ENCODE results near the gene RSPRY1. TPM values are rescaled to one million over a fixed set of nuclear protein-coding genes. Genes with fewer than 3 reads are reported as not detected.
A peak's percentile ranks its signal among the peaks of the same experiment; 100 is the strongest.

Gene RSPRY1
- total RNA-seq, 1 donor from 2014 or later: 14.0 TPM

GRCh38 chr16:57178793-57179212 lies 7.3 kb upstream of the RSPRY1 start:
- Histone ChIP-seq H3K36me3 (no peaks in the 10 kb centered on the region), H3K4me1 (peaks cover 24% of the 10 kb centered on the region), H3K9me3 (replicated peaks) (no peaks in the 10 kb centered on the region), H3K27ac (replicated peaks) (peak overlapping the region; percentile 7), H3K4me3 (no peak overlapping the region), H3K27me3 (ENCODE audit: low read depth) (no peaks in the 10 kb centered on the region)
- DNase-seq: no peak
- intact Hi-C loops (cut with micrococcal nuclease): no loop called here
- no peak for TF ChIP-seq CTCF (IDR thresholded peaks at IDR 0.05; ENCODE audit: borderline replicate concordance)

- TF ChIP-seq CTCF (IDR thresholded peaks at IDR 0.05; ENCODE audit: borderline replicate concordance): no peak
- H3K27me3 ChIP-seq (ENCODE audit: low read depth): no peaks in the 10 kb centered on the region
- no peak for DNase-seq
- H3K27ac ChIP-seq (replicated peaks): no peak overlapping the region
- no peaks in the 10 kb centered on the region for H3K9me3 ChIP-seq (replicated peaks)
- H3K4me1 ChIP-seq: peaks cover 30% of the 10 kb centered on the region
- H3K4me3 ChIP-seq: no peak overlapping the region
- no peaks in the 10 kb centered on the region for H3K36me3 ChIP-seq
- intact Hi-C loops (cut with micrococcal nuclease): no loop called here
Observed at GRCh38 chr16:57179215-57179828, 6.8 kb upstream of the RSPRY1 start.

- intact Hi-C loops (cut with micrococcal nuclease): no loop called here
Observed at GRCh38 chr16:57184113-57184512, 2.0 kb upstream of the RSPRY1 start.

DNA sequence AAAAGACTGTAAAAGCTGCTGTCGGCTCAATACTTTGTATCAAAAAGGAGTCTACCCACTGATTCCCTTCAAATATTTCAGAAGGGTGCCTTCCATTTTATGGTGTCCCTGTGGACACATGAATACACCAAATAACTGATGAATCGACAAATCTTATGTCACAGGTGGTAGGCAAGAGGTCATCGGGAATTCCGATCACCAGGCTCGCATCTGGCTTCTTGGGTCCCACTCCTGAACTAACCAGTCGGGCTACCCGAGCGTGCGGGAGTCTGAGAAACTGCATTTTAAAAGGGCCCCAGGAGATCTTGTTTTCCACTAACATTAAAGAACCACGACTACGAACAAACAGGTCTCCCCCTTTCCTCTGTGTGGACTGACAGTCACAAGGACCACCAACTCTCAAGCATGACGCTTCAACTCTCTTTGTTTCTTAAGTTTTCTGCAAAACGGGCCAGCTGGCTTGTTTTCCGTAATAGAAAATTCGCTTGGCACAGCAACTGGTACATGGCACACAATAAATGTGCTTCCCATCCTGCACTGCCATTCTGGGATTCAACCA lies 1.2 kb upstream of the RSPRY1 start:
- DNase-seq: no peak
- H3K4me1 ChIP-seq: peaks cover 52% of the 10 kb centered on the region
- no peaks in the 10 kb centered on the region for H3K36me3 ChIP-seq
- H3K27me3 ChIP-seq (ENCODE audit: low read depth): no peaks in the 10 kb centered on the region
- intact Hi-C loops (cut with micrococcal nuclease): no loop called here
- peak overlapping the region; percentile 97 for H3K4me3 ChIP-seq
- no peak for TF ChIP-seq CTCF (IDR thresholded peaks at IDR 0.05; ENCODE audit: borderline replicate concordance)
- H3K27ac ChIP-seq (replicated peaks): peak overlapping the region; percentile 95
- H3K9me3 ChIP-seq (replicated peaks): no peaks in the 10 kb centered on the region

More at GRCh38 chr16:57184113-57184512, 2.0 kb upstream of the RSPRY1 start:
- Histone ChIP-seq H3K27me3 (ENCODE audit: low read depth) (no peaks in the 10 kb centered on the region), H3K36me3 (no peaks in the 10 kb centered on the region), H3K9me3 (replicated peaks) (no peaks in the 10 kb centered on the region), H3K4me1 (peaks cover 55% of the 10 kb centered on the region), H3K27ac (replicated peaks) (no peak overlapping the region), H3K4me3 (no peak overlapping the region)
- TF ChIP-seq CTCF (IDR thresholded peaks at IDR 0.05; ENCODE audit: borderline replicate concordance): no peak
- no peak for DNase-seq

GRCh38 chr16:57185446-57185944 lies 634 bp upstream of the RSPRY1 start:
- peak; percentile 40 for DNase-seq
- Histone ChIP-seq H3K27ac (replicated peaks) (peak overlapping the region; percentile 95), H3K4me3 (peak overlapping the region; percentile 97), H3K27me3 (ENCODE audit: low read depth) (no peaks in the 10 kb centered on the region), H3K9me3 (replicated peaks) (no peaks in the 10 kb centered on the region), H3K4me1 (peaks cover 57% of the 10 kb centered on the region), H3K36me3 (no peaks in the 10 kb centered on the region)
- intact Hi-C loops (cut with micrococcal nuclease): no loop called here
- no peak for TF ChIP-seq CTCF (IDR thresholded peaks at IDR 0.05; ENCODE audit: borderline replicate concordance)

Data from left ventricle myocardium inferior (tissue), 1 donor.